ENCODE data around the gene ACACA.
"Not testable (repeated sequence)": the region's sequence is repeated elsewhere in the genome, so short reads cannot be mapped to it uniquely, and the experiment has no call there.

Gene ACACA

GRCh38 chr17:37094391-37094790 is 312.2 kb downstream of the ACACA start:
- DNase-seq: no peak

- no peak for DNase-seq
These were observed 313.9 kb downstream of the ACACA start for GRCh38 chr17:37092701-37093100.

GRCh38 chr17:37092071-37092470 is 314.6 kb downstream of the ACACA start:
- DNase-seq: no peak

GRCh38 chr17:37090941-37091340 is 315.7 kb downstream of the ACACA start:
- DNase-seq: no peak

- DNase-seq: no peak
These were observed 316.7 kb downstream of the ACACA start for GRCh38 chr17:37089956-37090355.

- DNase-seq: no peak
These were observed 317.7 kb downstream of the ACACA start for GRCh38 chr17:37088913-37089312.

GRCh38 chr17:37088459-37088858 is 318.2 kb downstream of the ACACA start:
- DNase-seq: no peak

- no peak for DNase-seq
These were observed 319.0 kb downstream of the ACACA start for GRCh38 chr17:37087683-37088082.

GRCh38 chr17:37086948-37087347 is 319.7 kb downstream of the ACACA start:
- no peak for DNase-seq

GRCh38 chr17:37086334-37086733 is 320.3 kb downstream of the ACACA start:
- DNase-seq: no peak

- no peak for DNase-seq
These were observed 322.3 kb downstream of the ACACA start for GRCh38 chr17:37084372-37084771.

- no peak for DNase-seq
These were observed 323.2 kb downstream of the ACACA start for GRCh38 chr17:37083456-37083855.

GRCh38 chr17:37082985-37083384 is 323.7 kb downstream of the ACACA start:
- DNase-seq: no peak

GRCh38 chr17:37082311-37082860 is 324.2 kb downstream of the ACACA start:
- DNase-seq: no peak

GRCh38 chr17:37081287-37081686 is 325.3 kb downstream of the ACACA start:
- DNase-seq: no peak

GRCh38 chr17:37079735-37080134 is 326.9 kb downstream of the ACACA start:
- DNase-seq: no peak

GRCh38 chr17:37079065-37079708 is 327.4 kb downstream of the ACACA start:
- DNase-seq: no peak

GRCh38 chr17:37073464-37073863 is 333.2 kb downstream of the ACACA start:
- not testable (repeated sequence) for DNase-seq

GRCh38 chr17:37069087-37069486 is 337.5 kb downstream of the ACACA start:
- no peak for DNase-seq

- no peak for DNase-seq
These were observed 338.4 kb downstream of the ACACA start for GRCh38 chr17:37068266-37068665.

GRCh38 chr17:37067555-37068111 is 339.0 kb downstream of the ACACA start:
- DNase-seq: peak; percentile 47

- no peak for DNase-seq
These were observed 340.0 kb downstream of the ACACA start for GRCh38 chr17:37066322-37067255.

Data from fibroblast of skin of back (primary cell).